Epithelial cell of esophagus (primary cell): ENCODE data around the gene SET.

Source experiments
- DNase-seq: peaks from one replicate; pipeline ENCODE4 v3.0.0; 2010; ENCODE audit warnings: low read depth
- H3K4me3 ChIP-seq: 2 replicates; pipeline ENCODE4 v1.5.1; 2011; ENCODE audit warnings: mild to moderate bottlenecking, low read length, control low read depth
- TF ChIP-seq, protein P1 (sequence below): IDR thresholded peaks from 2 replicates; pipeline ENCODE4 v1.5.1; 2011; ENCODE audit warnings: low read depth, mild to moderate bottlenecking, low read length, control low read depth, inconsistent platforms; ENCODE audit not compliant: insufficient read depth; ENCODE audit errors: missing control alignments

The SET gene

DNA sequence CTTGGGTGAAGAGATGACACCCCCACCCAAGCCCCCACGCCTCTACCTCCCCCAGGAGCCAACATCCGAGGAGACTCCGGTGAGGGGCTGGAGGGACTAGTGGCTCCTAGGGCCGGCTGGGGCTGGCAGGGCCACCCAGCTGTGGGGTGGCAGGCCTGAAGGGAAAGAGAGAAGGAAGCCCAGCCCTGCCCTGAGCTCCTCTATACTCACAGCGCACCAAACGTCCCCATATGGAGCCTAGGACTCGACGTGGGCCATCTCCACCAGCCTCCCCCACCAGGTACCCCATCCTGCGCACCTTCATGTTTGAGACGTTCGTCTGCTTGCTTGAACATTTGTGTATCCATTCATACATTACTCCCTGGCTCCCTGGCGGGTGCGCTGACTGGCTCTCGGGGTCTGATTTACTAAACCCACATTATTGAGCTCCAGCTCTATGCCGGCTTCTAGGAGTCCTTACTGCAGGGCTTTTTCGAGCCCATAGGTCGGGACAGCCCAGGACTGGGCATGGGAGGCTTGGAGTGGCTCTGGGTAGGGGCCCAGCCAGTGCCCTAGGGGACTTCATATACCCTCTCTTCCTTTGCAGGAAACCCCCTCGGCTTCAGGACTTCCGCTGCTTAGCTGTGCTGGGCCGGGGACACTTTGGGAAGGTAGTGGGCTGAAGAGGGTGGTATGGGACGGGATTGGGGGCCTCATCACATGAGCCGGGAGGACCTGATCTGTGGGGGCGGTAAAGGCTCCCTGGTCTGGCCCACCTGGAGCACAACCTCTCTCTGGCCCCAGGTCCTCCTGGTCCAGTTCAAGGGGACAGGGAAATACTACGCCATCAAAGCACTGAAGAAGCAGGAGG, 25.8 kb downstream of the SET start:
- no peak overlapping the region for H3K4me3 ChIP-seq
- DNase-seq: no peak
- TF ChIP-seq, protein P1, sequence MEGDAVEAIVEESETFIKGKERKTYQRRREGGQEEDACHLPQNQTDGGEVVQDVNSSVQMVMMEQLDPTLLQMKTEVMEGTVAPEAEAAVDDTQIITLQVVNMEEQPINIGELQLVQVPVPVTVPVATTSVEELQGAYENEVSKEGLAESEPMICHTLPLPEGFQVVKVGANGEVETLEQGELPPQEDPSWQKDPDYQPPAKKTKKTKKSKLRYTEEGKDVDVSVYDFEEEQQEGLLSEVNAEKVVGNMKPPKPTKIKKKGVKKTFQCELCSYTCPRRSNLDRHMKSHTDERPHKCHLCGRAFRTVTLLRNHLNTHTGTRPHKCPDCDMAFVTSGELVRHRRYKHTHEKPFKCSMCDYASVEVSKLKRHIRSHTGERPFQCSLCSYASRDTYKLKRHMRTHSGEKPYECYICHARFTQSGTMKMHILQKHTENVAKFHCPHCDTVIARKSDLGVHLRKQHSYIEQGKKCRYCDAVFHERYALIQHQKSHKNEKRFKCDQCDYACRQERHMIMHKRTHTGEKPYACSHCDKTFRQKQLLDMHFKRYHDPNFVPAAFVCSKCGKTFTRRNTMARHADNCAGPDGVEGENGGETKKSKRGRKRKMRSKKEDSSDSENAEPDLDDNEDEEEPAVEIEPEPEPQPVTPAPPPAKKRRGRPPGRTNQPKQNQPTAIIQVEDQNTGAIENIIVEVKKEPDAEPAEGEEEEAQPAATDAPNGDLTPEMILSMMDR: no peak

GRCh38 chr9:128715436-128715750, 26.4 kb downstream of the SET start:
- DNase-seq: no peak
- TF ChIP-seq, protein P1: no peak

DNA sequence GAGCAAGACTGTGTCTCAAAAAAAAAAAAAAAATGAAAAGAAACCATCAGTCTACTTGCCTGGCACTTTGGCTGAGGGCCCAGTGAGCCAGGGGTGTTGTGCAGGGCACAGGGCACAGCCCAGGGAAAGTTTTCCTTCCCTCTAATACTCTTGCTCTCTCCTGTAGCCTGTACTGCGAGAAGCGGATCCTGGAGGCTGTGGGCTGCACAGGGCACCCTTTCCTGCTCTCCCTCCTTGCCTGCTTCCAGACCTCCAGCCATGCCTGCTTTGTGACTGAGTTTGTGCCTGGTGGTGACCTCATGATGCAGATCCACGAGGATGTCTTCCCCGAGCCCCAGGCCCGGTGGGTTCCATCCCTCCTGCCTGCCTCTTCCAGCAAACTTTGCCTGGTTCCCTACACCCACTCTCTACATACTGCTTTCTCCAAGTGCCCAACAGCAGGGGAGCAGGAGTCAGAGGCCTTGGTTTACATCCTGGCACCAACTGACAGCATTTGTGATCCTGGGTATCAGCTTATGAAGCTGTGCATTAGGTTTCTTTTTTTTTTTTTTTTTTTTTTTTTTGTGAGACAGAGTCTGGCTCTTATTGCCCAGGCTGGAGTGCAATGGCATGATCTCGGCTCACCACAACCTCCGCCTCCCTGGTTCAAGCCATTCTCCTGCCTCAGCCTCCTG, 27.7 kb downstream of the SET start:
- H3K4me3 ChIP-seq: no peak overlapping the region
- TF ChIP-seq, protein P1: no peak
- no peak for DNase-seq

More at GRCh38 chr9:128715436-128715750, 26.4 kb downstream of the SET start:
- H3K4me3 ChIP-seq: no peak overlapping the region

- TF ChIP-seq, protein P1: no peak
- H3K4me3 ChIP-seq: no peak overlapping the region
- no peak for DNase-seq
Observed at GRCh38 chr9:128718047-128718446, 29.0 kb downstream of the SET start.

GRCh38 chr9:128718475-128718874, 29.5 kb downstream of the SET start:
- TF ChIP-seq, protein P1: no peak
- DNase-seq: no peak
- H3K4me3 ChIP-seq: no peak overlapping the region

- no peak overlapping the region for H3K4me3 ChIP-seq
- DNase-seq: no peak
- TF ChIP-seq, protein P1: no peak
Observed at GRCh38 chr9:128719919-128720605, 31.0 kb downstream of the SET start.
